Brain microvascular endothelial cell (primary cell): ENCODE measurements around the gene CAMKK1.

Experiments used
- DNase-seq: peaks from one replicate; pipeline ENCODE4 v3.0.0-alpha.2; 2020
- H3K27ac ChIP-seq: fragments of 250-450 bp; sonication (Bioruptor Pico); 2 replicates; pipeline ENCODE4 v1.5.1; 2020; ENCODE audit warnings: mild to moderate bottlenecking, moderate library complexity
- H3K27me3 ChIP-seq: fragments of 250-450 bp; sonication (Bioruptor Pico); replicated peaks from 2 replicates; pipeline ENCODE4 v1.5.1; 2020; ENCODE audit warnings: mild to moderate bottlenecking
- H3K36me3 ChIP-seq: fragments of 250-450 bp; sonication (Bioruptor Pico); replicated peaks from 2 replicates; pipeline ENCODE4 v1.5.1; 2020; ENCODE audit warnings: mild to moderate bottlenecking
- H3K4me3 ChIP-seq: 2 replicates; pipeline ENCODE4 v1.5.1; 2011; ENCODE audit warnings: low read depth, mild to moderate bottlenecking, control low read depth, low read length, moderate library complexity
- in situ Hi-C: cut with HindIII; loops from 2 replicates; pipeline ENCODE4 v1.10.0; 2017; ENCODE audit warnings: low sequenced_read_pairs, low pct_ligation_motif_present
- TF ChIP-seq, protein P1 (sequence below): IDR thresholded peaks from 2 replicates; pipeline ENCODE4 v1.5.1; 2011; ENCODE audit warnings: low read depth, mild to moderate bottlenecking, moderate library complexity, low read length, control low read depth, inconsistent platforms; ENCODE audit errors: missing control alignments

CAMKK1 gene

DNA sequence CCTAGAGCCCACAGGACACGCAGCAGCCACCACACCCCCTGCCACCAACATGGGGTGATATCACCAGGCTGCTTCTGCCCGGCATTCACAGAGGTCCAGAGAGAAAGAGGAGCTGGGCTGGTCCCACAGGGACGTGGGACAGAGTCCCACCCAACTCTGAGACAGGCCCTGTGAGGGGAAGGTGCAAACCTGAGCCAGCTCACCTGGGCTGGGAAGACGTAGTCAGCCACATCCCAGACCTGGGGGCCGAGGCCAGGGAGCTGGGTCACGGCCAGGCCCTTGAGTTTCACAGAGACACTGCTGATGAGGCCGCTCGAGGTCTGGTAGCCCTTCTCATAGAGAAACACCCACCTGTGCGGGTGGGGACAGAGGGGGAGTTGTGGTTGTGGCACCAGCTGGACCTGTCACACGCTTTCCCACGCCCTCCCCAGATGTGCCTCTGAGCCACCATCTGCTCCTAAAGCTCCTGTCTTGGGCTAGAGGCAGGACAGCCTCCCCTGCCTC, 12.2 kb upstream of the CAMKK1 start:
- Histone ChIP-seq H3K27me3 (no peaks in the 10 kb centered on the region), H3K27ac (no peak overlapping the region), H3K4me3 (no peak overlapping the region), H3K36me3 (no peaks in the 10 kb centered on the region)
- TF ChIP-seq, protein P1, sequence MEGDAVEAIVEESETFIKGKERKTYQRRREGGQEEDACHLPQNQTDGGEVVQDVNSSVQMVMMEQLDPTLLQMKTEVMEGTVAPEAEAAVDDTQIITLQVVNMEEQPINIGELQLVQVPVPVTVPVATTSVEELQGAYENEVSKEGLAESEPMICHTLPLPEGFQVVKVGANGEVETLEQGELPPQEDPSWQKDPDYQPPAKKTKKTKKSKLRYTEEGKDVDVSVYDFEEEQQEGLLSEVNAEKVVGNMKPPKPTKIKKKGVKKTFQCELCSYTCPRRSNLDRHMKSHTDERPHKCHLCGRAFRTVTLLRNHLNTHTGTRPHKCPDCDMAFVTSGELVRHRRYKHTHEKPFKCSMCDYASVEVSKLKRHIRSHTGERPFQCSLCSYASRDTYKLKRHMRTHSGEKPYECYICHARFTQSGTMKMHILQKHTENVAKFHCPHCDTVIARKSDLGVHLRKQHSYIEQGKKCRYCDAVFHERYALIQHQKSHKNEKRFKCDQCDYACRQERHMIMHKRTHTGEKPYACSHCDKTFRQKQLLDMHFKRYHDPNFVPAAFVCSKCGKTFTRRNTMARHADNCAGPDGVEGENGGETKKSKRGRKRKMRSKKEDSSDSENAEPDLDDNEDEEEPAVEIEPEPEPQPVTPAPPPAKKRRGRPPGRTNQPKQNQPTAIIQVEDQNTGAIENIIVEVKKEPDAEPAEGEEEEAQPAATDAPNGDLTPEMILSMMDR: no peak
- in situ Hi-C loops: no loop called here
- DNase-seq: no peak

DNA sequence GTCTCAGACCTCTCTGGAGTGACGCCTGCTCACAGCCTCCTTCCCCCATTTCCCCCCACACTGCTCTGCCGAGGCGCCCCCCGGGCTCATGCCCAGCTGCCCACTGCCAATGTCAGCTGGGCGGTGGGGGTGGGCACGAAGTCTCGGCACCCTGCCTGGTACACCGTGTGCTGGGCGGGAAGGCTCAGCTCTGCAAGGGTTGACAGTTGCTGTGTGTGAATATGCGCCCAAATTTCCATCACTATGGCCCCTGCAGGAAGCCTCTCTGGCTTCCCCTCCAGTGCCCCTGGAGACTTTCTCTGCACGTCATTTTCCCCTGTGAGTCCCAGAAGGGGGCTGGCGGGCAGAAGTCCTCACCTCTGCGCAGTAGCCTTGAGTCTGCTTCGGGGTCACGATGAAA, 11.6 kb upstream of the CAMKK1 start:
- no peak for DNase-seq
- H3K27ac ChIP-seq: no peak overlapping the region

DNA sequence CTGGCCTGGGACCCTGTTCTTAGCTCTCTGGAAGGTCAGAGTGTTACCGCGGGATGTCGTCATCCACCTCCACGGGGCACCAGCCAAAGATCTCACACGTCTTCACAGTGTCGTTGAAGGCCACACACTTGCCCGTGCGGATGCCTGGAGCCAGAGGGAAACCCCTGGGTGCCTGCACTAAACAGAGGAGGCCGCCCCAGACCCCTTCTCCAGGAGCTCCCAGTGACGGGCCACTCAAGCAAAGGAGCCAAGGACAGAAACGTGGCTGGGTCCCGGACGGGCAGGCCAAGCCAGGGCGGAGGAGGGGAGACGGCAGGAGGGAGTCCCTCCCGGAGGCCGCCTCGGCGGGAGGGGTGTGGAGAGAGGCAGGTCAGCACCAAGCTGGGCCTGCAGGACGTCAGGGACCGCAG, 11.0 kb upstream of the CAMKK1 start:
- Histone ChIP-seq H3K4me3 (no peak overlapping the region), H3K36me3 (no peaks in the 10 kb centered on the region), H3K27me3 (no peaks in the 10 kb centered on the region), H3K27ac (no peak overlapping the region)
- no peak for DNase-seq
- in situ Hi-C loops: no loop called here
- TF ChIP-seq, protein P1: no peak

More for the DNA sequence above, 11.6 kb upstream of the CAMKK1 start:
- TF ChIP-seq, protein P1: no peak
- H3K36me3 ChIP-seq: no peaks in the 10 kb centered on the region
- H3K4me3 ChIP-seq: no peak overlapping the region
- no peaks in the 10 kb centered on the region for H3K27me3 ChIP-seq
- in situ Hi-C loops: no loop called here

DNA sequence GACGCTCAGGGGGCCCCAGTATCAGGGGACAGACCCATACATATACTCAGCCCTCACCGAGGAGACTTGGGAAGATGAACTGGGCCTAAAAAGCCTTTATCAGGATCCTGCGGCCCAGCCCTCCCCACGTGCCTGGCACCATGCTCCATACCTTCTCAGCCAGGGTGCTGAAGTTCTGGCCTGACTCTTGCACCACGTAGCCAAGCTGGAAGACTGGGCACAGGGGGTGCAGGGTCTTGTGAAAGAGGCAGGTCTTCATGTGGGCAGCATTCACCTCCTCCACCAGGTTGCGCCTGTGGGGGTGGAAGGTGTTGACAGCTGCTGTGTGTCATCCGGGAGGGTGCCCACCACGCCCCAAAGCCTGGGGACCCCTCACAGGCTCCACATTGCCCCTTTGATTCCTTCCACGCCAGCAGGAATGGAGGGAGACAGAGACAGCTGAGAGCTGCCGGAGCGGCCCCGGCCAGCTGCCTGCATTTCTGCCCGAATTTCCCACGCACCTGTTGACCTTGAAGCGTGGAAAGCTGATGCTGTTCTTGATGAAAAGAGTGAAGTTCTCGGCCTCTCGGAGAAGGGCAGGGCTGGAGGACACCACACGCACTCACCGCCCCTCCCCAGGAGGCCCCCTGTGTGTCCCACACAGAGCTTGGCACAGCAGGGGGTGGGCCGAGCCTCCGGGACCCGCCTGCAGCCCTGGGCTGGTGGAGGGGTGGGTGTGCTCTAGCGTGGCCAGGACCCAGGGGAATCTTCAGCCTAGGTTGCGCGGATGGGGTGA, 10.4 kb upstream of the CAMKK1 start:
- H3K4me3 ChIP-seq: no peak overlapping the region

DNA sequence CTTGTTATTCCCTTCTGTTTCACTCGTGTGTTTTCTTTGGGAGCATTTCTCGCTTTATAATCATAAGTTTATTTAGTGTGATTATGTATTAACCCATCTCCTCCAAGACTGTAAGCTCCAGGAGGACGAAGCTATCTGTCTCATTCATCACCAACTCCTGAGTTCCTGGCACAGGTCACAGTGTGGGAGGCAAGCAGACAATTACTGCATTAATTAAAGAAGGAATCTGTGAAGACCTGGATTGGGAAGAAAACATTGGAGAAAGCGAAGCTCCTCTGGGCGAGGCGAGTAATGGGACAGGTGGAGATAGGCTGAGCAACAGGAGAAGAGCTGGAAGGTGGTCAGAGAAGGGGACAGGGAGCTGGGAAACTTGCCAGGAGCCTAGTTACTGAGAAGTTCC, 7.8 kb upstream of the CAMKK1 start:
- Histone ChIP-seq H3K4me3 (no peak overlapping the region), H3K27me3 (no peaks in the 10 kb centered on the region), H3K27ac (no peak overlapping the region), H3K36me3 (no peaks in the 10 kb centered on the region)
- DNase-seq: no peak
- in situ Hi-C loops: no loop called here
- TF ChIP-seq, protein P1: no peak

More for the DNA sequence above, 10.4 kb upstream of the CAMKK1 start:
- in situ Hi-C loops: no loop called here
- Histone ChIP-seq H3K27me3 (no peaks in the 10 kb centered on the region), H3K27ac (no peak overlapping the region), H3K36me3 (no peaks in the 10 kb centered on the region)
- TF ChIP-seq, protein P1: no peak
- no peak for DNase-seq
